Stimulated activated naive CD8-positive, alpha-beta T cell treated with anti-CD3 and anti-CD28 coated beads, Interleukin-15, Interleukin-2, amounts not matched to agents 100 ng/mL and 50 ng/mL, for 24 hours (primary cell): Measurements from ENCODE around the gene ANP32D.
"Not testable (repeated sequence)": the region's sequence is repeated elsewhere in the genome, so short reads cannot be mapped to it uniquely, and the experiment has no call there.

Source experiments
- H3K27ac Mint-ChIP-seq: one replicate; pipeline ENCODE4 v1.8.0; 2021; ENCODE audit warnings: mild to moderate bottlenecking, mixed read lengths
- H3K27me3 Mint-ChIP-seq: one replicate; pipeline ENCODE4 v1.8.0; 2021; ENCODE audit warnings: mixed read lengths
- H3K36me3 Mint-ChIP-seq: one replicate; pipeline ENCODE4 v1.8.0; 2021; ENCODE audit warnings: low read depth, mixed read lengths
- H3K4me1 Mint-ChIP-seq: one replicate; pipeline ENCODE4 v1.8.0; 2021; ENCODE audit warnings: low read depth, mixed read lengths
- H3K4me3 Mint-ChIP-seq: one replicate; pipeline ENCODE4 v1.8.0; 2021; ENCODE audit warnings: mild to moderate bottlenecking, mixed read lengths
- H3K9me3 Mint-ChIP-seq: one replicate; pipeline ENCODE4 v1.8.0; 2021; ENCODE audit warnings: mixed read lengths

Gene ANP32D

GRCh38 chr12:48472259-48472658 lies at the start of gene ANP32D:
TSS of gene ANP32D (plus strand) at chr12:48472559. CDS start at chr12:48472665, 106 bp downstream.
- H3K4me1 Mint-ChIP-seq: no peaks in the 10 kb centered on the region
- H3K9me3 Mint-ChIP-seq: peaks cover 37% of the 10 kb centered on the region
- peaks cover 18% of the 10 kb centered on the region for H3K27me3 Mint-ChIP-seq
- peak within 1 kb of the TSS; percentile 17 for H3K27ac Mint-ChIP-seq
- H3K4me3 Mint-ChIP-seq: no peak within 1 kb of the TSS
- no peaks in the 10 kb centered on the region for H3K36me3 Mint-ChIP-seq

GRCh38 chr12:48423171-48423570 lies 49.2 kb upstream of the ANP32D start:
- Mint-ChIP-seq H3K9me3 (peaks cover 7% of the 10 kb centered on the region), H3K4me3 (no peak overlapping the region), H3K27ac (no peak overlapping the region), H3K4me1 (no peaks in the 10 kb centered on the region), H3K36me3 (no peaks in the 10 kb centered on the region), H3K27me3 (peaks cover 7% of the 10 kb centered on the region)

GRCh38 chr12:48424644-48425043 lies 47.7 kb upstream of the ANP32D start:
- H3K4me3 Mint-ChIP-seq: no peak overlapping the region
- no peaks in the 10 kb centered on the region for H3K4me1 Mint-ChIP-seq
- H3K27ac Mint-ChIP-seq: no peak overlapping the region
- peaks cover 12% of the 10 kb centered on the region for H3K9me3 Mint-ChIP-seq
- no peaks in the 10 kb centered on the region for H3K36me3 Mint-ChIP-seq
- H3K27me3 Mint-ChIP-seq: peaks cover 16% of the 10 kb centered on the region

- not testable (repeated sequence) for H3K27ac Mint-ChIP-seq, H3K4me1 Mint-ChIP-seq, H3K9me3 Mint-ChIP-seq, H3K4me3 Mint-ChIP-seq, H3K36me3 Mint-ChIP-seq
- peaks cover 18% of the 10 kb centered on the region for H3K27me3 Mint-ChIP-seq
These were observed 38.3 kb upstream of the ANP32D start for GRCh38 chr12:48434016-48434415.

- Mint-ChIP-seq H3K4me3 (no peak overlapping the region), H3K9me3 (no peaks in the 10 kb centered on the region)
These were observed 31.3 kb upstream of the ANP32D start for GRCh38 chr12:48441069-48441468.

GRCh38 chr12:48442179-48442847 lies 30.0 kb upstream of the ANP32D start:
- H3K4me1 Mint-ChIP-seq: peaks cover 15% of the 10 kb centered on the region

More at GRCh38 chr12:48441069-48441468, 31.3 kb upstream of the ANP32D start:
- Mint-ChIP-seq H3K4me1 (peaks cover 9% of the 10 kb centered on the region), H3K36me3 (no peaks in the 10 kb centered on the region), H3K27me3 (no peaks in the 10 kb centered on the region), H3K27ac (no peak overlapping the region)

GRCh38 chr12:48445538-48445937 lies 26.8 kb upstream of the ANP32D start:
- H3K27me3 Mint-ChIP-seq: peaks cover 2% of the 10 kb centered on the region
- peaks cover 15% of the 10 kb centered on the region for H3K4me1 Mint-ChIP-seq
- H3K27ac Mint-ChIP-seq: no peak overlapping the region
- no peaks in the 10 kb centered on the region for H3K36me3 Mint-ChIP-seq
- peaks cover 6% of the 10 kb centered on the region for H3K9me3 Mint-ChIP-seq
- H3K4me3 Mint-ChIP-seq: no peak overlapping the region

More at GRCh38 chr12:48442179-48442847, 30.0 kb upstream of the ANP32D start:
- H3K27me3 Mint-ChIP-seq: peaks cover 2% of the 10 kb centered on the region
- H3K36me3 Mint-ChIP-seq: no peaks in the 10 kb centered on the region
- no peak overlapping the region for H3K4me3 Mint-ChIP-seq
- no peaks in the 10 kb centered on the region for H3K9me3 Mint-ChIP-seq
- no peak overlapping the region for H3K27ac Mint-ChIP-seq

GRCh38 chr12:48446161-48446776 lies 26.1 kb upstream of the ANP32D start:
- Mint-ChIP-seq H3K36me3 (no peaks in the 10 kb centered on the region), H3K4me3 (no peak overlapping the region), H3K9me3 (peaks cover 6% of the 10 kb centered on the region), H3K4me1 (peaks cover 15% of the 10 kb centered on the region), H3K27ac (peak overlapping the region; percentile 31), H3K27me3 (peaks cover 2% of the 10 kb centered on the region)

- Mint-ChIP-seq H3K4me1 (peaks cover 15% of the 10 kb centered on the region), H3K36me3 (no peaks in the 10 kb centered on the region), H3K4me3 (no peak overlapping the region), H3K27me3 (peaks cover 2% of the 10 kb centered on the region), H3K9me3 (peaks cover 6% of the 10 kb centered on the region), H3K27ac (no peak overlapping the region)
These were observed 24.6 kb upstream of the ANP32D start for GRCh38 chr12:48447755-48448154.

GRCh38 chr12:48451372-48451771 lies 21.0 kb upstream of the ANP32D start:
- Mint-ChIP-seq H3K27me3 (peaks cover 2% of the 10 kb centered on the region), H3K9me3 (peaks cover 6% of the 10 kb centered on the region), H3K4me3 (no peak overlapping the region), H3K27ac (no peak overlapping the region), H3K36me3 (no peaks in the 10 kb centered on the region), H3K4me1 (peaks cover 3% of the 10 kb centered on the region)

- not testable (repeated sequence) for H3K9me3 Mint-ChIP-seq, H3K4me1 Mint-ChIP-seq
These were observed 19.4 kb upstream of the ANP32D start for GRCh38 chr12:48452961-48453360.

GRCh38 chr12:48454667-48455066 lies 17.7 kb upstream of the ANP32D start:
- Mint-ChIP-seq H3K36me3 (no peaks in the 10 kb centered on the region), H3K4me3 (no peak overlapping the region), H3K9me3 (peaks cover 3% of the 10 kb centered on the region), H3K4me1 (no peaks in the 10 kb centered on the region), H3K27ac (no peak overlapping the region), H3K27me3 (peaks cover 5% of the 10 kb centered on the region)

More at GRCh38 chr12:48452961-48453360, 19.4 kb upstream of the ANP32D start:
- not testable (repeated sequence) for H3K4me3 Mint-ChIP-seq, H3K27ac Mint-ChIP-seq, H3K27me3 Mint-ChIP-seq, H3K36me3 Mint-ChIP-seq

GRCh38 chr12:48455116-48455515 lies 17.2 kb upstream of the ANP32D start:
- Mint-ChIP-seq H3K4me1 (no peaks in the 10 kb centered on the region), H3K4me3 (no peak overlapping the region), H3K36me3 (no peaks in the 10 kb centered on the region), H3K27me3 (peaks cover 5% of the 10 kb centered on the region), H3K9me3 (no peaks in the 10 kb centered on the region), H3K27ac (no peak overlapping the region)

- H3K4me3 Mint-ChIP-seq: no peak overlapping the region
- no peak overlapping the region for H3K27ac Mint-ChIP-seq
- H3K27me3 Mint-ChIP-seq: peaks cover 19% of the 10 kb centered on the region
- H3K36me3 Mint-ChIP-seq: no peaks in the 10 kb centered on the region
- H3K9me3 Mint-ChIP-seq: no peaks in the 10 kb centered on the region
- H3K4me1 Mint-ChIP-seq: no peaks in the 10 kb centered on the region
These were observed 13.1 kb upstream of the ANP32D start for GRCh38 chr12:48459259-48459658.

- not testable (repeated sequence) for H3K4me1 Mint-ChIP-seq, H3K36me3 Mint-ChIP-seq, H3K4me3 Mint-ChIP-seq, H3K27ac Mint-ChIP-seq
- H3K27me3 Mint-ChIP-seq: peaks cover 12% of the 10 kb centered on the region
- peaks cover 33% of the 10 kb centered on the region for H3K9me3 Mint-ChIP-seq
These were observed 3.3 kb upstream of the ANP32D start for GRCh38 chr12:48469027-48469426.

- H3K9me3 Mint-ChIP-seq: peaks cover 34% of the 10 kb centered on the region
- H3K4me3 Mint-ChIP-seq: no peak overlapping the region
- H3K4me1 Mint-ChIP-seq: no peaks in the 10 kb centered on the region
These were observed 702 bp downstream of the ANP32D start for GRCh38 chr12:48473061-48473460.

More at GRCh38 chr12:48473061-48473460, 702 bp downstream of the ANP32D start:
- Mint-ChIP-seq H3K27ac (peak overlapping the region; percentile 17), H3K27me3 (peaks cover 18% of the 10 kb centered on the region), H3K36me3 (no peaks in the 10 kb centered on the region)
